ENCODE measurements around the gene DCANP1. TPM values are rescaled to one million over a fixed set of nuclear protein-coding genes. Genes with fewer than 3 reads are reported as not detected.

The DCANP1 gene
- total and polyA plus RNA-seq, 4 donors = 0.09 to 0.51 (median 0.28) TPM

DNA sequence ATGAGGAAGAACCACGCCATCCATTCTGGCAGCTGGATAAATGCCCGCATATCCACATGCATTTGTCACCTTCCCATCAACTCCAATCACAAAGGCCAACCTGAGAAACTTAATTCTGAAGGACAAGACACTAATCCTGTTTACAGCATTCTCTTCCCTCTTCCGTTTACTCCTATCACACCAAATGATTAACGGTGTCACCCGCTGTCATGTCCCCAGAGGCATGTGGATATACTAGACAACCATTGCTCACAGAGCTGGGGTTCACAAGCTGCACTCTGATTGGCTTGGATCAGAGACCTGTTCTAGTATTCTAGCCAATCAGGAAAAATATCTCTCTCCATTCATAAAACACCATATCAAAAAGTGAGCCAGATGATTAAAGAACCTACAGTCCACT is 51.7 kb downstream of the DCANP1 start:
- Histone ChIP-seq H3K9me3 (ENCODE audit: control insufficient read depth in 4 of 4, insufficient read depth in 3 of 4, low read length in 3 of 4) (no peaks in the 10 kb centered on the region), H3K27ac (ENCODE audit: low read depth in 1 of 2, low read length in 1 of 2) (peak overlapping the region in 1 of 2 donors; percentile 17), H3K27me3 (ENCODE audit: control insufficient read depth in 3 of 3, insufficient read depth in 3 of 3, low read length in 2 of 3) (no peaks in the 10 kb centered on the region), H3K4me3 (no peak overlapping the region), H3K9ac (ENCODE audit: insufficient read depth in 1 of 2, low read length in 2 of 2) (no peak overlapping the region), H3K36me3 (ENCODE audit: control insufficient read depth in 4 of 4, insufficient read depth in 4 of 4, low read length in 4 of 4) (peaks cover 0 to 9% (median 2%) of the 10 kb centered on the region in 4 donors), H3K4me1 (ENCODE audit: control insufficient read depth in 5 of 5, insufficient read depth in 5 of 5, low read length in 5 of 5) (peaks cover 25 to 55% (median 36%) of the 10 kb centered on the region in 5 donors)
- WGBS, 2 donors = 44 to 60% methylated on average over 5 of the region's 5 CpGs
- TF ChIP-seq, protein P1, sequence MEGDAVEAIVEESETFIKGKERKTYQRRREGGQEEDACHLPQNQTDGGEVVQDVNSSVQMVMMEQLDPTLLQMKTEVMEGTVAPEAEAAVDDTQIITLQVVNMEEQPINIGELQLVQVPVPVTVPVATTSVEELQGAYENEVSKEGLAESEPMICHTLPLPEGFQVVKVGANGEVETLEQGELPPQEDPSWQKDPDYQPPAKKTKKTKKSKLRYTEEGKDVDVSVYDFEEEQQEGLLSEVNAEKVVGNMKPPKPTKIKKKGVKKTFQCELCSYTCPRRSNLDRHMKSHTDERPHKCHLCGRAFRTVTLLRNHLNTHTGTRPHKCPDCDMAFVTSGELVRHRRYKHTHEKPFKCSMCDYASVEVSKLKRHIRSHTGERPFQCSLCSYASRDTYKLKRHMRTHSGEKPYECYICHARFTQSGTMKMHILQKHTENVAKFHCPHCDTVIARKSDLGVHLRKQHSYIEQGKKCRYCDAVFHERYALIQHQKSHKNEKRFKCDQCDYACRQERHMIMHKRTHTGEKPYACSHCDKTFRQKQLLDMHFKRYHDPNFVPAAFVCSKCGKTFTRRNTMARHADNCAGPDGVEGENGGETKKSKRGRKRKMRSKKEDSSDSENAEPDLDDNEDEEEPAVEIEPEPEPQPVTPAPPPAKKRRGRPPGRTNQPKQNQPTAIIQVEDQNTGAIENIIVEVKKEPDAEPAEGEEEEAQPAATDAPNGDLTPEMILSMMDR (IDR thresholded peaks at IDR 0.05; ENCODE audit: control extremely low read depth, extremely low read depth) = no peak
- no peak for DNase-seq
- no peak for ATAC-seq (ENCODE audit: insufficient read depth, low FRiP score)

Small RNA genes lying within 50 kb of the gene (small RNA-seq; reads per million reads assigned to genes)
- not detected for gene DCANP1 (ENCODE audit: low replicate concordance)

Other genes starting within 250 kb of the DCANP1 start
- 100 to 1,000 TPM; 210 to 286 TPM for gene MACROH2A1, start 48.1 kb downstream of the DCANP1 start, total RNA-seq
- 100 to 1,000 TPM; 149 to 334 TPM for gene MACROH2A1, start 48.1 kb downstream of the DCANP1 start, polyA plus RNA-seq
- under 1 TPM; 0.15 to 0.88 TPM for gene TIFAB, start 5.0 kb upstream of the DCANP1 start, total RNA-seq
- under 1 TPM; 0.31 to 0.39 TPM for gene TIFAB, start 5.0 kb upstream of the DCANP1 start, polyA plus RNA-seq
- gene NEUROG1, start 88.6 kb upstream of the DCANP1 start, total RNA-seq = not detected
- not detected for gene NEUROG1, start 88.6 kb upstream of the DCANP1 start, polyA plus RNA-seq
- 10 to 100 TPM in 1 of 2 donors, 1 to 10 TPM in 1; 1.6 to 31.4 TPM for gene CXCL14, start 131.6 kb upstream of the DCANP1 start, total RNA-seq
- gene CXCL14, start 131.6 kb upstream of the DCANP1 start, polyA plus RNA-seq = 1 to 10 TPM; 2.3 to 2.5 TPM

Data from lung (tissue), 13 donors.